DMS79 (cell line): ENCODE data around the gene IGLL5.
"Not testable (repeated sequence)": the region's sequence is repeated elsewhere in the genome, so short reads cannot be mapped to it uniquely, and the experiment has no call there.

Source experiments
- DNase-seq: peaks from one replicate; lab custom pipeline; 2025; lab: John Stamatoyannopoulos, UW

Gene IGLL5

GRCh38 chr22:22884010-22884887 lies 3.4 kb upstream of the IGLL5 start:
- no peak for DNase-seq

GRCh38 chr22:22884888-22885840 lies 2.5 kb upstream of the IGLL5 start:
- DNase-seq, result no peak

GRCh38 chr22:22886546-22886945 lies 1.1 kb upstream of the IGLL5 start:
- DNase-seq, result no peak

- no peak for DNase-seq
These were observed 1.1 kb downstream of the IGLL5 start for GRCh38 chr22:22888571-22889353.

GRCh38 chr22:22890085-22890484 lies 2.5 kb downstream of the IGLL5 start:
- DNase-seq, result no peak

GRCh38 chr22:22891139-22891621 lies 3.6 kb downstream of the IGLL5 start:
- no peak for DNase-seq

GRCh38 chr22:22892096-22893052 lies 4.8 kb downstream of the IGLL5 start:
- no peak for DNase-seq

GRCh38 chr22:22893077-22893805 lies 5.6 kb downstream of the IGLL5 start:
- DNase-seq, result no peak

GRCh38 chr22:22893891-22894739 lies 6.5 kb downstream of the IGLL5 start:
- no peak for DNase-seq

GRCh38 chr22:22894740-22895731 lies 7.4 kb downstream of the IGLL5 start:
- no peak for DNase-seq

GRCh38 chr22:22895776-22896445 lies 8.3 kb downstream of the IGLL5 start:
- no peak for DNase-seq

- DNase-seq, result no peak
These were observed 9.0 kb downstream of the IGLL5 start for GRCh38 chr22:22896601-22897000.

GRCh38 chr22:22897091-22897490 lies 9.5 kb downstream of the IGLL5 start:
- DNase-seq, result no peak

GRCh38 chr22:22897947-22898346 lies 10.3 kb downstream of the IGLL5 start:
- DNase-seq, result no peak

GRCh38 chr22:22898411-22898950 lies 10.9 kb downstream of the IGLL5 start:
- not testable (repeated sequence) for DNase-seq

- not testable (repeated sequence) for DNase-seq
These were observed 11.9 kb downstream of the IGLL5 start for GRCh38 chr22:22899342-22900080.
